HepG2 (cell line): ENCODE results near the gene AGXT. TPM values are rescaled to one million over a fixed set of nuclear protein-coding genes. Genes with fewer than 3 reads are reported as not detected.

Experiments
- HOXA5 ChIP-seq: sonication (generic); formaldehyde crosslinking; IDR thresholded peaks from 2 replicates; pipeline ENCODE4 v1.4.0; 2020; ENCODE audit warnings: missing genetic modification reagents
- KLF15 ChIP-seq: sonication (generic); formaldehyde crosslinking; IDR thresholded peaks from 2 replicates; pipeline ENCODE4 v1.8.1; 2023; ENCODE audit warnings: borderline replicate concordance, mild to moderate bottlenecking, inconsistent platforms, missing genetic modification reagents, mixed read lengths
- MAFF ChIP-seq: IDR thresholded peaks from 2 replicates; pipeline ENCODE4 v1.6.1; 2011; ENCODE audit warnings: low read depth, low read length, improper control_type of control experiment
- MAFG ChIP-seq: sonication (generic); formaldehyde crosslinking; IDR thresholded peaks from 2 replicates; pipeline ENCODE4 v1.5.1; 2020; ENCODE audit warnings: mild to moderate bottlenecking, missing genetic modification reagents
- NFIC ChIP-seq: IDR thresholded peaks from 2 replicates; pipeline ENCODE4 v1.6.1; 2012; ENCODE audit warnings: mild to moderate bottlenecking, low read length, inconsistent platforms
- RBM39 ChIP-seq: fragments of 200-400 bp; formaldehyde crosslinking; IDR thresholded peaks from one replicate; pipeline ENCODE4 v1.6.1; 2018; ENCODE audit warnings: antibody characterized with exemption, mild to moderate bottlenecking, low read depth, low read length; ENCODE audit not compliant: poor library complexity, severe bottlenecking
- ZBTB7B ChIP-seq: sonication (generic); formaldehyde crosslinking; IDR thresholded peaks from 2 replicates; pipeline ENCODE4 v1.4.0; 2020; ENCODE audit warnings: missing genetic modification reagents
- ZNF382 ChIP-seq: sonication (generic); formaldehyde crosslinking; IDR thresholded peaks from 2 replicates; pipeline ENCODE4 v1.5.0; 2020; ENCODE audit warnings: missing genetic modification reagents, mild to moderate bottlenecking, borderline replicate concordance
- ZNF616 ChIP-seq: sonication (generic); formaldehyde crosslinking; IDR thresholded peaks from 2 replicates; pipeline ENCODE4 v1.5.0; 2020; ENCODE audit warnings: low read depth, mild to moderate bottlenecking, missing genetic modification reagents
- ZNF629 ChIP-seq: sonication (generic); formaldehyde crosslinking; conservative IDR thresholded peaks from 2 replicates; pipeline ENCODE4 v1.5.0; 2020; ENCODE audit warnings: missing genetic modification reagents
- ZSCAN12 ChIP-seq: sonication (generic); formaldehyde crosslinking; IDR thresholded peaks from 2 replicates; pipeline ENCODE4 v1.9.0; 2021; ENCODE audit warnings: mild to moderate bottlenecking, missing genetic modification reagents
- polyA plus RNA-seq, 8 experiments: library from polyadenylated mRNA; depleted of rRNA in 3 of 8; stranded (reverse) in 7 of 8; unstranded in 1 of 8; fragments of >200 nt; fragmentation: Illumina TruSeq in 4 of 8; extraction: Trizol in 4 of 8; gene quantifications; 2 replicates each; pipeline versions ENCODE4 v1.2.1 to v1.2.3, GENCODE V29; 2011 to 2016; ENCODE audit warnings: low read depth in 4 of 8, missing spikeins in 1 of 8, mixed read lengths in 1 of 8; ENCODE audit not compliant: insufficient read depth in 1 of 8
- total RNA-seq, 5 experiments: library from RNA; depleted of rRNA; stranded (reverse); fragments of >200 nt; fragmentation: Illumina TruSeq; extraction: Trizol; gene quantifications; 2 replicates each; pipeline ENCODE4 v1.2.3, GENCODE V29; 2016; ENCODE audit warnings: low read depth in 1 of 5
- TF ChIP-seq, protein P1 (sequence below): sonication (generic); formaldehyde crosslinking; IDR thresholded peaks from 2 replicates; pipeline ENCODE4 v1.4.0; 2020; ENCODE audit warnings: missing genetic modification reagents, borderline replicate concordance
- TF ChIP-seq, protein P2 (sequence below): sonication (generic); formaldehyde crosslinking; conservative IDR thresholded peaks from 2 replicates; pipeline ENCODE4 v1.8.1; 2023; ENCODE audit warnings: missing genetic modification reagents
- TF ChIP-seq, protein P3 (sequence below): sonication (generic); formaldehyde crosslinking; IDR thresholded peaks from 2 replicates; pipeline ENCODE4 v1.5.1; 2020; ENCODE audit warnings: missing genetic modification reagents, mild to moderate bottlenecking, borderline replicate concordance
- TF ChIP-seq, protein P4 (sequence below): sonication (generic); formaldehyde crosslinking; IDR thresholded peaks from 2 replicates; pipeline ENCODE4 v1.5.0; 2020; ENCODE audit warnings: missing genetic modification reagents
- TF ChIP-seq, protein P5 (sequence below): sonication (generic); formaldehyde crosslinking; IDR thresholded peaks from 2 replicates; pipeline ENCODE4 v1.4.0; 2020; ENCODE audit warnings: mild to moderate bottlenecking, missing genetic modification reagents

The AGXT gene
- total and polyA plus RNA-seq, 2 of the 13 experiments (the other 11 are each of a cell fraction or from before 2014, with no cell fraction given): 41.9 to 96.1 TPM

DNA sequence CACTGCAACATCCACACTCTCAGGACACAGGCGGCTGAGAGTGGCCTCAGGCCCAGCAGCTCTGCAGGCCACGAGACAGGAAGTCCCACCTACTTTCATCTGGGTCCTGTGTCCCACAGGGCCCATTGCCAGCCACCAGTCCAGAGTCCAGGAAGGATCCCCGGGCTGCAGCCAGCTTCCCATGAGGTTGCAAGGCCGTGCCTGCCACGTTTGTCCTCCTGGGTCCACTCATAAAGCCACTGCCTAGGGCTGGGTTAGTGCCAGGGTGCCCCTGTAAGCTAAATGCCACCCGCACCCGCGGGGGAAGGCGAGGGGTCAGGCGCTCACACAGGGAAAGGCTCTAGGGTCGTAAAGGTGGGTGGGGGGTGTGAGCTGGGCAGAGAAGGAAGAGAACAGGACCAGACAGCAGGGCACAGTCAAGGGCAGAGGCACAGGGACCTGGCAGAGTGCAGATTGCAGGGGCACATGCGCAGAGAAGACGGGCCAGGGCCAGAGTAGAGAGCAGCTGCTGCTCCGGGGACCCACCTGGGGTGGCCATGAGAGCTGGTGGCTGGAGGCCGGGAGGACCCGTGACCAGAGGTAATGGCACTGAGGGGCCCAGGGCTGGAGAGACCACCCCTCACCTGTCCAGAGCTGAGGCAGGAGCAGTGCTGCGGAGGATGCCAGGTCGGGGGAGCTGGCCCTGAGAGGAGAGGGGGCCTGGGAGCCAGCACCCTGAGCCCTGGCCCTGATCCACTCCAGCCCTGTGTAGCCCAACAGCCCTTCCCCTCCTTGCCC is 8.0 kb downstream of the AGXT start (continued):
- TF ChIP-seq, protein P1, sequence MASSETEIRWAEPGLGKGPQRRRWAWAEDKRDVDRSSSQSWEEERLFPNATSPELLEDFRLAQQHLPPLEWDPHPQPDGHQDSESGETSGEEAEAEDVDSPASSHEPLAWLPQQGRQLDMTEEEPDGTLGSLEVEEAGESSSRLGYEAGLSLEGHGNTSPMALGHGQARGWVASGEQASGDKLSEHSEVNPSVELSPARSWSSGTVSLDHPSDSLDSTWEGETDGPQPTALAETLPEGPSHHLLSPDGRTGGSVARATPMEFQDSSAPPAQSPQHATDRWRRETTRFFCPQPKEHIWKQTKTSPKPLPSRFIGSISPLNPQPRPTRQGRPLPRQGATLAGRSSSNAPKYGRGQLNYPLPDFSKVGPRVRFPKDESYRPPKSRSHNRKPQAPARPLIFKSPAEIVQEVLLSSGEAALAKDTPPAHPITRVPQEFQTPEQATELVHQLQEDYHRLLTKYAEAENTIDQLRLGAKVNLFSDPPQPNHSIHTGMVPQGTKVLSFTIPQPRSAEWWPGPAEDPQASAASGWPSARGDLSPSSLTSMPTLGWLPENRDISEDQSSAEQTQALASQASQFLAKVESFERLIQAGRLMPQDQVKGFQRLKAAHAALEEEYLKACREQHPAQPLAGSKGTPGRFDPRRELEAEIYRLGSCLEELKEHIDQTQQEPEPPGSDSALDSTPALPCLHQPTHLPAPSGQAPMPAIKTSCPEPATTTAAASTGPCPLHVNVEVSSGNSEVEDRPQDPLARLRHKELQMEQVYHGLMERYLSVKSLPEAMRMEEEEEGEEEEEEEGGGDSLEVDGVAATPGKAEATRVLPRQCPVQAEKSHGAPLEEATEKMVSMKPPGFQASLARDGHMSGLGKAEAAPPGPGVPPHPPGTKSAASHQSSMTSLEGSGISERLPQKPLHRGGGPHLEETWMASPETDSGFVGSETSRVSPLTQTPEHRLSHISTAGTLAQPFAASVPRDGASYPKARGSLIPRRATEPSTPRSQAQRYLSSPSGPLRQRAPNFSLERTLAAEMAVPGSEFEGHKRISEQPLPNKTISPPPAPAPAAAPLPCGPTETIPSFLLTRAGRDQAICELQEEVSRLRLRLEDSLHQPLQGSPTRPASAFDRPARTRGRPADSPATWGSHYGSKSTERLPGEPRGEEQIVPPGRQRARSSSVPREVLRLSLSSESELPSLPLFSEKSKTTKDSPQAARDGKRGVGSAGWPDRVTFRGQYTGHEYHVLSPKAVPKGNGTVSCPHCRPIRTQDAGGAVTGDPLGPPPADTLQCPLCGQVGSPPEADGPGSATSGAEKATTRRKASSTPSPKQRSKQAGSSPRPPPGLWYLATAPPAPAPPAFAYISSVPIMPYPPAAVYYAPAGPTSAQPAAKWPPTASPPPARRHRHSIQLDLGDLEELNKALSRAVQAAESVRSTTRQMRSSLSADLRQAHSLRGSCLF (CRISPR knock-in tag): no peak
- TF ChIP-seq, protein P2, sequence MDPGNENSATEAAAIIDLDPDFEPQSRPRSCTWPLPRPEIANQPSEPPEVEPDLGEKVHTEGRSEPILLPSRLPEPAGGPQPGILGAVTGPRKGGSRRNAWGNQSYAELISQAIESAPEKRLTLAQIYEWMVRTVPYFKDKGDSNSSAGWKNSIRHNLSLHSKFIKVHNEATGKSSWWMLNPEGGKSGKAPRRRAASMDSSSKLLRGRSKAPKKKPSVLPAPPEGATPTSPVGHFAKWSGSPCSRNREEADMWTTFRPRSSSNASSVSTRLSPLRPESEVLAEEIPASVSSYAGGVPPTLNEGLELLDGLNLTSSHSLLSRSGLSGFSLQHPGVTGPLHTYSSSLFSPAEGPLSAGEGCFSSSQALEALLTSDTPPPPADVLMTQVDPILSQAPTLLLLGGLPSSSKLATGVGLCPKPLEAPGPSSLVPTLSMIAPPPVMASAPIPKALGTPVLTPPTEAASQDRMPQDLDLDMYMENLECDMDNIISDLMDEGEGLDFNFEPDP: 0 out of 2 replicates have a peak, but pooled peaks have one; percentile 96
- TF ChIP-seq MAFG (CRISPR knock-in tag) (no peak), MAFF (0 out of 2 replicates have a peak, but pooled peaks have one; percentile 4), ZSCAN12 (CRISPR knock-in tag) (peak; percentile 76; the same call in 1 of the 2 replicates), NFIC (no peak), ZNF382 (CRISPR knock-in tag) (no peak), ZBTB7B (CRISPR knock-in tag) (peak; percentile 92), ZNF629 (peak; percentile 77), KLF15 (no peak), RBM39 (peak; percentile 93), ZNF616 (CRISPR knock-in tag) (peak; percentile 70; the same call in 1 of the 2 replicates), HOXA5 (CRISPR knock-in tag) (no peak)
- TF ChIP-seq, protein P3, sequence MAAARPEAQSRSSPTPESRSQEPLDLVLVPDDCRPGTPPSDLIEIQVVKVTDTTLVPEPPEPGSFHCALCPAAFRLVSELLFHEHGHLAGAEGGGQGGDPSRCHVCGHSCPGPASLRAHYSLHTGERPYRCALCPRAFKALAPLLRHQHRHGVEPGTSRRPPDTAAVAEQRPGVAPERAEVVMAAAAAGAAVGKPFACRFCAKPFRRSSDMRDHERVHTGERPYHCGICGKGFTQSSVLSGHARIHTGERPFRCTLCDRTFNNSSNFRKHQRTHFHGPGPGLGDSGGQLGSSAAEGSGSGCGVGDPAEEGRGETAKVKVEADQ (CRISPR knock-in tag): no peak
- TF ChIP-seq, protein P4, sequence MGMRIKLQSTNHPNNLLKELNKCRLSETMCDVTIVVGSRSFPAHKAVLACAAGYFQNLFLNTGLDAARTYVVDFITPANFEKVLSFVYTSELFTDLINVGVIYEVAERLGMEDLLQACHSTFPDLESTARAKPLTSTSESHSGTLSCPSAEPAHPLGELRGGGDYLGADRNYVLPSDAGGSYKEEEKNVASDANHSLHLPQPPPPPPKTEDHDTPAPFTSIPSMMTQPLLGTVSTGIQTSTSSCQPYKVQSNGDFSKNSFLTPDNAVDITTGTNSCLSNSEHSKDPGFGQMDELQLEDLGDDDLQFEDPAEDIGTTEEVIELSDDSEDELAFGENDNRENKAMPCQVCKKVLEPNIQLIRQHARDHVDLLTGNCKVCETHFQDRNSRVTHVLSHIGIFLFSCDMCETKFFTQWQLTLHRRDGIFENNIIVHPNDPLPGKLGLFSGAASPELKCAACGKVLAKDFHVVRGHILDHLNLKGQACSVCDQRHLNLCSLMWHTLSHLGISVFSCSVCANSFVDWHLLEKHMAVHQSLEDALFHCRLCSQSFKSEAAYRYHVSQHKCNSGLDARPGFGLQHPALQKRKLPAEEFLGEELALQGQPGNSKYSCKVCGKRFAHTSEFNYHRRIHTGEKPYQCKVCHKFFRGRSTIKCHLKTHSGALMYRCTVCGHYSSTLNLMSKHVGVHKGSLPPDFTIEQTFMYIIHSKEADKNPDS: peak; percentile 86; the same call in 1 of the 2 replicates
- TF ChIP-seq, protein P5, sequence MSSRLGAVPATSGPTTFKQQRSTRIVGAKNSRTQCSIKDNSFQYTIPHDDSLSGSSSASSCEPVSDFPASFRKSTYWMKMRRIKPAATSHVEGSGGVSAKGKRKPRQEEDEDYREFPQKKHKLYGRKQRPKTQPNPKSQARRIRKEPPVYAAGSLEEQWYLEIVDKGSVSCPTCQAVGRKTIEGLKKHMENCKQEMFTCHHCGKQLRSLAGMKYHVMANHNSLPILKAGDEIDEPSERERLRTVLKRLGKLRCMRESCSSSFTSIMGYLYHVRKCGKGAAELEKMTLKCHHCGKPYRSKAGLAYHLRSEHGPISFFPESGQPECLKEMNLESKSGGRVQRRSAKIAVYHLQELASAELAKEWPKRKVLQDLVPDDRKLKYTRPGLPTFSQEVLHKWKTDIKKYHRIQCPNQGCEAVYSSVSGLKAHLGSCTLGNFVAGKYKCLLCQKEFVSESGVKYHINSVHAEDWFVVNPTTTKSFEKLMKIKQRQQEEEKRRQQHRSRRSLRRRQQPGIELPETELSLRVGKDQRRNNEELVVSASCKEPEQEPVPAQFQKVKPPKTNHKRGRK (CRISPR knock-in tag): peak; percentile 78; the same call in 1 of the 2 replicates
